MM.1S (cell line): ENCODE results near the gene SPRED2.

Experiments used
- DNase-seq: peaks from one replicate; pipeline ENCODE4 v3.0.0-alpha.2; 2015
- H2AFZ ChIP-seq: fragments of 300-600 bp; sonication (generic); 2 replicates; pipeline ENCODE4 v1.6.0; 2016; ENCODE audit warnings: antibody characterized with exemption, low read length
- H3F3A ChIP-seq: fragments of 300-600 bp; sonication (generic); 2 replicates; pipeline ENCODE4 v1.6.1; 2016; ENCODE audit warnings: mild to moderate bottlenecking, antibody characterized with exemption, low read length, moderate library complexity, mixed read lengths; ENCODE audit not compliant: insufficient read depth
- H3K27ac ChIP-seq: fragments of 300-600 bp; sonication (generic); 2 replicates; pipeline ENCODE4 v1.5.1; 2016; ENCODE audit warnings: mild to moderate bottlenecking, low read length
- H3K27me3 ChIP-seq: fragments of 300-600 bp; sonication (generic); replicated peaks from 2 replicates; pipeline ENCODE4 v1.6.0; 2016; ENCODE audit warnings: low read length; ENCODE audit not compliant: insufficient read depth
- H3K36me3 ChIP-seq: fragments of 300-600 bp; sonication (generic); replicated peaks from 2 replicates; pipeline ENCODE4 v1.6.1; 2016; ENCODE audit warnings: mild to moderate bottlenecking, low read length, mixed read lengths; ENCODE audit not compliant: insufficient read depth
- H3K4me1 ChIP-seq: fragments of 300-600 bp; sonication (generic); 2 replicates; pipeline ENCODE4 v1.6.1; 2016; ENCODE audit warnings: low read length, mixed read lengths
- H3K4me2 ChIP-seq: fragments of 300-600 bp; sonication (generic); 2 replicates; pipeline ENCODE4 v1.6.0; 2016; ENCODE audit warnings: low read depth, low read length
- H3K4me3 ChIP-seq: fragments of 300-600 bp; sonication (generic); 2 replicates; pipeline ENCODE4 v1.5.1; 2016; ENCODE audit warnings: low read length, mixed read lengths
- H3K79me2 ChIP-seq: fragments of 300-600 bp; sonication (generic); 2 replicates; pipeline ENCODE4 v1.6.1; 2016; ENCODE audit warnings: mixed run types, low read length, mixed read lengths
- H3K9ac ChIP-seq: fragments of 300-600 bp; sonication (generic); 2 replicates; pipeline ENCODE4 v1.6.1; 2016; ENCODE audit warnings: low read length, mixed read lengths
- H3K9me2 ChIP-seq: fragments of 300-600 bp; sonication (generic); replicated peaks from 2 replicates; pipeline ENCODE4 v1.6.1; 2016; ENCODE audit warnings: mild to moderate bottlenecking, low read length, mixed read lengths; ENCODE audit not compliant: insufficient read depth
- H3K9me3 ChIP-seq: fragments of 300-600 bp; sonication (generic); replicated peaks from 2 replicates; pipeline ENCODE4 v1.6.1; 2016; ENCODE audit warnings: mild to moderate bottlenecking, low read length, mixed read lengths; ENCODE audit not compliant: insufficient read depth
- H4K20me1 ChIP-seq: fragments of 300-600 bp; sonication (generic); 2 replicates; pipeline ENCODE4 v1.6.1; 2016; ENCODE audit warnings: mild to moderate bottlenecking, low read length, moderate library complexity, mixed read lengths; ENCODE audit not compliant: insufficient read depth
- EZH2 ChIP-seq: fragments of 300-600 bp; sonication (generic); optimal IDR thresholded peaks from 2 replicates; pipeline ENCODE3; 2017; ENCODE audit warnings: low read depth, mild to moderate bottlenecking, antibody characterized with exemption, low read length, mixed read lengths
- EZH2phosphoT487 ChIP-seq: fragments of 300-600 bp; sonication (generic); IDR thresholded peaks from 2 replicates; pipeline ENCODE4 v1.6.1; 2018; ENCODE audit warnings: antibody characterized with exemption, low read length
- TF ChIP-seq, protein P1 (sequence below): fragments of 300-600 bp; sonication (generic); IDR thresholded peaks from 2 replicates; pipeline ENCODE4 v1.5.1; 2016; ENCODE audit warnings: antibody characterized with exemption, low read length, mixed read lengths

SPRED2 gene

GRCh38 chr2:65475000-65475399 lies 42.6 kb upstream of the SPRED2 start:
- H3K79me2 ChIP-seq = no peaks in the 10 kb centered on the region
- H3K36me3 ChIP-seq = no peaks in the 10 kb centered on the region
- no peaks in the 10 kb centered on the region for H3K9me2 ChIP-seq
- no peak overlapping the region for H3K4me3 ChIP-seq
- no peak overlapping the region for H3K27ac ChIP-seq
- no peaks in the 10 kb centered on the region for H4K20me1 ChIP-seq
- H3F3A ChIP-seq = no peaks in the 10 kb centered on the region
- H3K4me2 ChIP-seq = no peak overlapping the region
- no peaks in the 10 kb centered on the region for H3K4me1 ChIP-seq
- H2AFZ ChIP-seq = no peak overlapping the region
- no peak for DNase-seq
- no peak overlapping the region for H3K9ac ChIP-seq
- H3K27me3 ChIP-seq = no peaks in the 10 kb centered on the region
- no peak for TF ChIP-seq EZH2phosphoT487
- TF ChIP-seq, protein P1, sequence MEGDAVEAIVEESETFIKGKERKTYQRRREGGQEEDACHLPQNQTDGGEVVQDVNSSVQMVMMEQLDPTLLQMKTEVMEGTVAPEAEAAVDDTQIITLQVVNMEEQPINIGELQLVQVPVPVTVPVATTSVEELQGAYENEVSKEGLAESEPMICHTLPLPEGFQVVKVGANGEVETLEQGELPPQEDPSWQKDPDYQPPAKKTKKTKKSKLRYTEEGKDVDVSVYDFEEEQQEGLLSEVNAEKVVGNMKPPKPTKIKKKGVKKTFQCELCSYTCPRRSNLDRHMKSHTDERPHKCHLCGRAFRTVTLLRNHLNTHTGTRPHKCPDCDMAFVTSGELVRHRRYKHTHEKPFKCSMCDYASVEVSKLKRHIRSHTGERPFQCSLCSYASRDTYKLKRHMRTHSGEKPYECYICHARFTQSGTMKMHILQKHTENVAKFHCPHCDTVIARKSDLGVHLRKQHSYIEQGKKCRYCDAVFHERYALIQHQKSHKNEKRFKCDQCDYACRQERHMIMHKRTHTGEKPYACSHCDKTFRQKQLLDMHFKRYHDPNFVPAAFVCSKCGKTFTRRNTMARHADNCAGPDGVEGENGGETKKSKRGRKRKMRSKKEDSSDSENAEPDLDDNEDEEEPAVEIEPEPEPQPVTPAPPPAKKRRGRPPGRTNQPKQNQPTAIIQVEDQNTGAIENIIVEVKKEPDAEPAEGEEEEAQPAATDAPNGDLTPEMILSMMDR = no peak
- TF ChIP-seq EZH2 = no peak
- H3K9me3 ChIP-seq = no peaks in the 10 kb centered on the region

- no peak overlapping the region for H3K4me3 ChIP-seq
- no peaks in the 10 kb centered on the region for H4K20me1 ChIP-seq
- no peaks in the 10 kb centered on the region for H3K9me2 ChIP-seq
- no peak overlapping the region for H3K27ac ChIP-seq
- no peak overlapping the region for H3K9ac ChIP-seq
- H3F3A ChIP-seq = no peaks in the 10 kb centered on the region
- no peaks in the 10 kb centered on the region for H3K9me3 ChIP-seq
- no peaks in the 10 kb centered on the region for H3K27me3 ChIP-seq
- H3K36me3 ChIP-seq = no peaks in the 10 kb centered on the region
- H3K79me2 ChIP-seq = no peaks in the 10 kb centered on the region
- DNase-seq = no peak
- no peak overlapping the region for H2AFZ ChIP-seq
- H3K4me1 ChIP-seq = no peaks in the 10 kb centered on the region
- no peak for TF ChIP-seq EZH2
- TF ChIP-seq EZH2phosphoT487 = no peak
- TF ChIP-seq, protein P1 = no peak
- no peak overlapping the region for H3K4me2 ChIP-seq
Measured at GRCh38 chr2:65473045-65473444, 40.6 kb upstream of the SPRED2 start.

GRCh38 chr2:65471409-65471808 lies 39.0 kb upstream of the SPRED2 start:
- TF ChIP-seq EZH2phosphoT487 (no peak), EZH2 (no peak)
- TF ChIP-seq, protein P1 = no peak
- Histone ChIP-seq H3K79me2 (no peaks in the 10 kb centered on the region), H3K9me2 (no peaks in the 10 kb centered on the region)

More at GRCh38 chr2:65471409-65471808, 39.0 kb upstream of the SPRED2 start:
- H3K36me3 ChIP-seq = no peaks in the 10 kb centered on the region
- no peak for DNase-seq
- no peaks in the 10 kb centered on the region for H3K27me3 ChIP-seq
- no peaks in the 10 kb centered on the region for H3K9me3 ChIP-seq
- no peaks in the 10 kb centered on the region for H3F3A ChIP-seq
- no peak overlapping the region for H3K4me3 ChIP-seq
- no peak overlapping the region for H3K27ac ChIP-seq
- no peak overlapping the region for H2AFZ ChIP-seq
- H4K20me1 ChIP-seq = no peaks in the 10 kb centered on the region
- H3K4me2 ChIP-seq = no peak overlapping the region
- H3K4me1 ChIP-seq = no peaks in the 10 kb centered on the region
- no peak overlapping the region for H3K9ac ChIP-seq
